NCI-H510A treated with DMSO at 0.1 percent for 48 hours (cell line): ENCODE measurements around the gene TLE6.
A peak's percentile ranks its signal among the peaks of the same experiment; 100 is the strongest.
"Not testable (repeated sequence)": the region's sequence is repeated elsewhere in the genome, so short reads cannot be mapped to it uniquely, and the experiment has no call there.

Source experiments
- DNase-seq: peaks from one replicate; lab custom pipeline; 2025; lab: John Stamatoyannopoulos, UW

The TLE6 gene

GRCh38 chr19:3029065-3029923 is 51.9 kb downstream of the TLE6 start, which contains the start of gene TLE2:
TSS of gene TLE2 (minus strand) at chr19:3029280. CDS start at chr19:3028904, 376 bp downstream.
- no peak for DNase-seq

- no peak for DNase-seq
Measured at GRCh38 chr19:3031607-3031867, 54.2 kb downstream of the TLE6 start.

GRCh38 chr19:3033595-3034405 is 56.4 kb downstream of the TLE6 start:
- no peak for DNase-seq

GRCh38 chr19:3034406-3034655 is 57.0 kb downstream of the TLE6 start:
- DNase-seq: no peak

GRCh38 chr19:3034656-3035541 is 57.5 kb downstream of the TLE6 start:
- DNase-seq: no peak

GRCh38 chr19:3035542-3036118 is 58.3 kb downstream of the TLE6 start:
- DNase-seq: peak; percentile 88

GRCh38 chr19:3036119-3036976 is 59.0 kb downstream of the TLE6 start:
- peak; percentile 75 for DNase-seq

- DNase-seq: not testable (repeated sequence)
Measured at GRCh38 chr19:3036977-3037544, 59.7 kb downstream of the TLE6 start.

- no peak for DNase-seq
Measured at GRCh38 chr19:3038214-3038613, 60.9 kb downstream of the TLE6 start.

- DNase-seq: no peak
Measured at GRCh38 chr19:3039125-3039524, 61.8 kb downstream of the TLE6 start.

- DNase-seq: no peak
Measured at GRCh38 chr19:3039641-3040077, 62.3 kb downstream of the TLE6 start.

GRCh38 chr19:3041327-3041726 is 64.0 kb downstream of the TLE6 start:
- peak; percentile 9 for DNase-seq

- DNase-seq: no peak
Measured at GRCh38 chr19:3041761-3042620, 64.6 kb downstream of the TLE6 start.

GRCh38 chr19:3042621-3043267 is 65.4 kb downstream of the TLE6 start:
- DNase-seq: no peak
